ENCODE results near the gene PRKN.

- no peak for TF ChIP-seq PPARA (CRISPR knock-in tag; IDR thresholded peaks at IDR 0.05; ENCODE audit: borderline replicate concordance)
- no peak for TF ChIP-seq GLIS3 (CRISPR knock-in tag; IDR thresholded peaks at IDR 0.05)
- no peak for TF ChIP-seq PATZ1 (CRISPR knock-in tag; IDR thresholded peaks at IDR 0.05; ENCODE audit: borderline replicate concordance)
- TF ChIP-seq ZFP3 (CRISPR knock-in tag; IDR thresholded peaks at IDR 0.05) = no peak
Measured at GRCh38 chr6:162074641-162075275, 652.8 kb downstream of the PRKN start.

Measured in SK-N-SH treated with all-trans-retinoic acid at 6 μM for 48 hours (cell line).